ENCODE measurements around the gene ENTR1. TPM values are rescaled to one million over a fixed set of nuclear protein-coding genes. Genes with fewer than 3 reads are reported as not detected.

Gene ENTR1
- total and polyA plus RNA-seq, 2 of the 13 experiments (the other 11 are each of a cell fraction or from before 2014, with no cell fraction given) = 70.1 to 76.4 TPM

DNA sequence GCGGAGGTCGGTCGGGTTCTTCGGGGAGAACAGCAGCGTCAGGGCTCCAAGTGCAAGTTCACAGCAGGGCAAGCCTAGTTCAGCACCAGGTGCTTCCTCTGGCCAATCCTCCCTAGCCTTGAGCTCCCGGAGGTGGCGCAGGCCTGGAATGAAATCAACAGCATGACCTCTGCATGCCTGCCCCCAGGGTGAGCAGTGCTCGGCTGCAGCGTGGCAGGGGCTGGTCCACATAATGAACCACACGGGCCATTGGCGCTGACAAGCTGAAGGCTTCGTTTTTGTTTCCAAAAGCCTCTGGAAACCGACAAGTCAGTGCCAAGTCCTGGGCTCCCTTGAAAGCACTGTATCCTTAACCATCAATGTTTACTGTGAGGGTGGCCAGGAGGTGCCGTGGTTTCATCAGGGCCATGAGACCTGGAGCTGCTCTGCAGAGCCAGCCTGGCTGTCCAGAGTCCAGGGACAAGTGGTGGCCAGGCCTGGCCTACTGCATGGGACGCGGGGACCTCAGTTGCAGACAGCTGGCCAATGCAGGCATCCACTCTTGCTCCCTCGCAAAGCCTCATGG lies 31.3 kb upstream of the ENTR1 start (continued):
- TF ChIP-seq, protein P1, sequence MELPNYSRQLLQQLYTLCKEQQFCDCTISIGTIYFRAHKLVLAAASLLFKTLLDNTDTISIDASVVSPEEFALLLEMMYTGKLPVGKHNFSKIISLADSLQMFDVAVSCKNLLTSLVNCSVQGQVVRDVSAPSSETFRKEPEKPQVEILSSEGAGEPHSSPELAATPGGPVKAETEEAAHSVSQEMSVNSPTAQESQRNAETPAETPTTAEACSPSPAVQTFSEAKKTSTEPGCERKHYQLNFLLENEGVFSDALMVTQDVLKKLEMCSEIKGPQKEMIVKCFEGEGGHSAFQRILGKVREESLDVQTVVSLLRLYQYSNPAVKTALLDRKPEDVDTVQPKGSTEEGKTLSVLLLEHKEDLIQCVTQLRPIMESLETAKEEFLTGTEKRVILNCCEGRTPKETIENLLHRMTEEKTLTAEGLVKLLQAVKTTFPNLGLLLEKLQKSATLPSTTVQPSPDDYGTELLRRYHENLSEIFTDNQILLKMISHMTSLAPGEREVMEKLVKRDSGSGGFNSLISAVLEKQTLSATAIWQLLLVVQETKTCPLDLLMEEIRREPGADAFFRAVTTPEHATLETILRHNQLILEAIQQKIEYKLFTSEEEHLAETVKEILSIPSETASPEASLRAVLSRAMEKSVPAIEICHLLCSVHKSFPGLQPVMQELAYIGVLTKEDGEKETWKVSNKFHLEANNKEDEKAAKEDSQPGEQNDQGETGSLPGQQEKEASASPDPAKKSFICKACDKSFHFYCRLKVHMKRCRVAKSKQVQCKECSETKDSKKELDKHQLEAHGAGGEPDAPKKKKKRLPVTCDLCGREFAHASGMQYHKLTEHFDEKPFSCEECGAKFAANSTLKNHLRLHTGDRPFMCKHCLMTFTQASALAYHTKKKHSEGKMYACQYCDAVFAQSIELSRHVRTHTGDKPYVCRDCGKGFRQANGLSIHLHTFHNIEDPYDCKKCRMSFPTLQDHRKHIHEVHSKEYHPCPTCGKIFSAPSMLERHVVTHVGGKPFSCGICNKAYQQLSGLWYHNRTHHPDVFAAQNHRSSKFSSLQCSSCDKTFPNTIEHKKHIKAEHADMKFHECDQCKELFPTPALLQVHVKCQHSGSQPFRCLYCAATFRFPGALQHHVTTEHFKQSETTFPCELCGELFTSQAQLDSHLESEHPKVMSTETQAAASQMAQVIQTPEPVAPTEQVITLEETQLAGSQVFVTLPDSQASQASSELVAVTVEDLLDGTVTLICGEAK (IDR thresholded peaks at IDR 0.05) = no peak
- TF ChIP-seq, protein P1 (CRISPR knock-in tag; IDR thresholded peaks at IDR 0.05) = no peak; the same call in 1 of the 2 replicates
- TF ChIP-seq ZNF430 (CRISPR knock-in tag; IDR thresholded peaks at IDR 0.05) (peak; percentile 59; the same call in 1 of the 2 replicates), KLF12 (CRISPR knock-in tag; IDR thresholded peaks at IDR 0.05; ENCODE audit: borderline replicate concordance) (no peak), KAT7 (CRISPR knock-in tag; IDR thresholded peaks at IDR 0.05; ENCODE audit: borderline replicate concordance) (no peak), ZNF615 (CRISPR knock-in tag; IDR thresholded peaks at IDR 0.05; ENCODE audit: borderline replicate concordance) (no peak), DNMT1 (CRISPR knock-in tag; IDR thresholded peaks at IDR 0.05) (no peak), ZNF790 (CRISPR knock-in tag; IDR thresholded peaks at IDR 0.05; ENCODE audit: borderline replicate concordance) (no peak), NONO (IDR thresholded peaks at IDR 0.05) (no peak), NONO (CRISPR knock-in tag; conservative IDR thresholded peaks at IDR 0.05) (0 out of 2 replicates have a peak, but pooled peaks have one; percentile 36)
- TF ChIP-seq, protein P2, sequence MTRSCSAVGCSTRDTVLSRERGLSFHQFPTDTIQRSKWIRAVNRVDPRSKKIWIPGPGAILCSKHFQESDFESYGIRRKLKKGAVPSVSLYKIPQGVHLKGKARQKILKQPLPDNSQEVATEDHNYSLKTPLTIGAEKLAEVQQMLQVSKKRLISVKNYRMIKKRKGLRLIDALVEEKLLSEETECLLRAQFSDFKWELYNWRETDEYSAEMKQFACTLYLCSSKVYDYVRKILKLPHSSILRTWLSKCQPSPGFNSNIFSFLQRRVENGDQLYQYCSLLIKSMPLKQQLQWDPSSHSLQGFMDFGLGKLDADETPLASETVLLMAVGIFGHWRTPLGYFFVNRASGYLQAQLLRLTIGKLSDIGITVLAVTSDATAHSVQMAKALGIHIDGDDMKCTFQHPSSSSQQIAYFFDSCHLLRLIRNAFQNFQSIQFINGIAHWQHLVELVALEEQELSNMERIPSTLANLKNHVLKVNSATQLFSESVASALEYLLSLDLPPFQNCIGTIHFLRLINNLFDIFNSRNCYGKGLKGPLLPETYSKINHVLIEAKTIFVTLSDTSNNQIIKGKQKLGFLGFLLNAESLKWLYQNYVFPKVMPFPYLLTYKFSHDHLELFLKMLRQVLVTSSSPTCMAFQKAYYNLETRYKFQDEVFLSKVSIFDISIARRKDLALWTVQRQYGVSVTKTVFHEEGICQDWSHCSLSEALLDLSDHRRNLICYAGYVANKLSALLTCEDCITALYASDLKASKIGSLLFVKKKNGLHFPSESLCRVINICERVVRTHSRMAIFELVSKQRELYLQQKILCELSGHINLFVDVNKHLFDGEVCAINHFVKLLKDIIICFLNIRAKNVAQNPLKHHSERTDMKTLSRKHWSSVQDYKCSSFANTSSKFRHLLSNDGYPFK (CRISPR knock-in tag; IDR thresholded peaks at IDR 0.05; ENCODE audit: borderline replicate concordance) = no peak
- TF ChIP-seq, protein P3, sequence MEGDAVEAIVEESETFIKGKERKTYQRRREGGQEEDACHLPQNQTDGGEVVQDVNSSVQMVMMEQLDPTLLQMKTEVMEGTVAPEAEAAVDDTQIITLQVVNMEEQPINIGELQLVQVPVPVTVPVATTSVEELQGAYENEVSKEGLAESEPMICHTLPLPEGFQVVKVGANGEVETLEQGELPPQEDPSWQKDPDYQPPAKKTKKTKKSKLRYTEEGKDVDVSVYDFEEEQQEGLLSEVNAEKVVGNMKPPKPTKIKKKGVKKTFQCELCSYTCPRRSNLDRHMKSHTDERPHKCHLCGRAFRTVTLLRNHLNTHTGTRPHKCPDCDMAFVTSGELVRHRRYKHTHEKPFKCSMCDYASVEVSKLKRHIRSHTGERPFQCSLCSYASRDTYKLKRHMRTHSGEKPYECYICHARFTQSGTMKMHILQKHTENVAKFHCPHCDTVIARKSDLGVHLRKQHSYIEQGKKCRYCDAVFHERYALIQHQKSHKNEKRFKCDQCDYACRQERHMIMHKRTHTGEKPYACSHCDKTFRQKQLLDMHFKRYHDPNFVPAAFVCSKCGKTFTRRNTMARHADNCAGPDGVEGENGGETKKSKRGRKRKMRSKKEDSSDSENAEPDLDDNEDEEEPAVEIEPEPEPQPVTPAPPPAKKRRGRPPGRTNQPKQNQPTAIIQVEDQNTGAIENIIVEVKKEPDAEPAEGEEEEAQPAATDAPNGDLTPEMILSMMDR (CRISPR knock-in tag; IDR thresholded peaks at IDR 0.05) = peak; percentile 49
- TF ChIP-seq, protein P4, sequence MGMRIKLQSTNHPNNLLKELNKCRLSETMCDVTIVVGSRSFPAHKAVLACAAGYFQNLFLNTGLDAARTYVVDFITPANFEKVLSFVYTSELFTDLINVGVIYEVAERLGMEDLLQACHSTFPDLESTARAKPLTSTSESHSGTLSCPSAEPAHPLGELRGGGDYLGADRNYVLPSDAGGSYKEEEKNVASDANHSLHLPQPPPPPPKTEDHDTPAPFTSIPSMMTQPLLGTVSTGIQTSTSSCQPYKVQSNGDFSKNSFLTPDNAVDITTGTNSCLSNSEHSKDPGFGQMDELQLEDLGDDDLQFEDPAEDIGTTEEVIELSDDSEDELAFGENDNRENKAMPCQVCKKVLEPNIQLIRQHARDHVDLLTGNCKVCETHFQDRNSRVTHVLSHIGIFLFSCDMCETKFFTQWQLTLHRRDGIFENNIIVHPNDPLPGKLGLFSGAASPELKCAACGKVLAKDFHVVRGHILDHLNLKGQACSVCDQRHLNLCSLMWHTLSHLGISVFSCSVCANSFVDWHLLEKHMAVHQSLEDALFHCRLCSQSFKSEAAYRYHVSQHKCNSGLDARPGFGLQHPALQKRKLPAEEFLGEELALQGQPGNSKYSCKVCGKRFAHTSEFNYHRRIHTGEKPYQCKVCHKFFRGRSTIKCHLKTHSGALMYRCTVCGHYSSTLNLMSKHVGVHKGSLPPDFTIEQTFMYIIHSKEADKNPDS (CRISPR knock-in tag; IDR thresholded peaks at IDR 0.05) = no peak

Measured in HepG2 (cell line).